HG02981 (cell line): Measurements from ENCODE around the gene STK32B.
"Not testable (repeated sequence)": the region's sequence is repeated elsewhere in the genome, so short reads cannot be mapped to it uniquely, and the experiment has no call there.

Source experiments
- ATAC-seq: cut with Tn5 transposase; IDR thresholded peaks from one replicate; pipeline ENCODE4 v1.9.1; 2021; ENCODE audit warnings: mild to moderate bottlenecking, moderate library complexity; ENCODE audit not compliant: unreplicated experiment

STK32B gene

DNA sequence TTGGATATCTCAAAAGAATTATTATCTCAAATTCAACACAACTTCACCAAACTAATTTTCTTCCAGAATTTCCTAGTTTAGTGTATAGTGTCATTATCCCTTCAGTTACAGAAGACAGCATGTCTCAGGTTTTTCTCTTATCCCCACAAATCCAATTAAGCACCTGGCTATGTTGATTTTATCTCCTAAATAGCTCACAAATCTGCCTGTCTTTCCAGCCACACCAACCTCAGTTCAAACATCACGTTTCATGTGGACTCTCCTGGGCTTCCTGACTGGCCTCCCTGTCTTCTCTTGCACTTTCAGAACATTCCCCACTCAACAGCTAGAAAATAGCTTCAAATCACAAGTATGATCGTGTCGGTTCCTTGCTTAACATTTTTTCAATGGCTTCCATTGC lies 14.8 kb downstream of the STK32B start:
- ATAC-seq: no peak

DNA sequence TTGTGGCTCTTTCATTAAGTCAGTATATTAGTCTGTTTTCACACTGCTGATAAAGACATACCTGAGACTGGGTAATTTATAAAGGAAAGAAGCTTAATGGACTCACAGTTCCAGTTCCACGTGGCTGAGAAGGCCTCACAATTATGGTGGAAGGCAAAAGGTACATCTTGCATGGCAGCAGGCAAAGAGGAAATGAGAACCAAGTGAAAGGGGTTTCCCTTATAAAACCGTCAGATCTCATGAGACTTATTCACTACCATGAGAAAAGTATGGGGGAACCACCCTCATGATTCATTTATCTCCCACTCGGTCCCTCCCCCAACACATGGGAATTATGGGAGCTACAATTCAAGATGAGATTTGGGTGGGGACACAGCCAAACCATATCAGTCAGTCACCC lies 15.7 kb downstream of the STK32B start:
- not testable (repeated sequence) for ATAC-seq

DNA sequence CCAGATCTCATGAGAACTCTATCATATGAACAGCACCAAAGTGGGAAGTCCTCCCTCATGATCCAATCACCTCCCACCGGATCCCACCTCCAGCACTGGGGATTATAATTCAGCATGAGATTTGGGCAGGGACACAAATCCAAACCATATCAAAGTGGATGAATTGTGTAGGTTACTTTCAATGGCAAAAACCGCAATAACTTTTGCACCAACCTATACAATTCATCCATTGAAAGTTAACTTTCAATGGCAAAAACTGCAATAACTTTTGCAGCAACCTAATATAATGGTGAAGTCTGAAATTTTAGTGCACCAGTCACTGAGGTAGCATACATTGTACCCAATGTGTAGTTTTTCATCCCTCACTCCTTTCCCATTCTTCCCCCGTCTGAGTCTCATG lies 16.6 kb downstream of the STK32B start:
- ATAC-seq: no peak

DNA sequence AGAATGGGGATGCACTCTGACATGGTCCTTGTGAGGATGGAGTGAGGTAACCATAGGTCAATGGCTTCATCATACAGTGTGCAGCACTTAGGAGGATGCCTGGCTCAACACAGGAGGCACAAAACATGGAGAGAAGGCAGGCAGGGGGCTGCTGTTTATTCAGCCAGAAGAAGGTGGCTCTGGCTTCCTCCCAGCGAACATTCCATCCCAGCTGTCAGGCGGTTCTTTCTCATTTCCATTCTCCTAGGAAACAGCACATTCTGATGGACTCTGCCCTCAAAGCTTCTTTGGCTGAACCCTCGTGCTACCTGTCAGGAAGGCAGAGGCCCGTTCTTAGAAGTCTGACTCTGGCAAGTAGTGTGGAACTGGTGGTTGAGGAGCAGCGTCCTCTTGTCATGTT lies 18.6 kb downstream of the STK32B start:
- no peak for ATAC-seq

DNA sequence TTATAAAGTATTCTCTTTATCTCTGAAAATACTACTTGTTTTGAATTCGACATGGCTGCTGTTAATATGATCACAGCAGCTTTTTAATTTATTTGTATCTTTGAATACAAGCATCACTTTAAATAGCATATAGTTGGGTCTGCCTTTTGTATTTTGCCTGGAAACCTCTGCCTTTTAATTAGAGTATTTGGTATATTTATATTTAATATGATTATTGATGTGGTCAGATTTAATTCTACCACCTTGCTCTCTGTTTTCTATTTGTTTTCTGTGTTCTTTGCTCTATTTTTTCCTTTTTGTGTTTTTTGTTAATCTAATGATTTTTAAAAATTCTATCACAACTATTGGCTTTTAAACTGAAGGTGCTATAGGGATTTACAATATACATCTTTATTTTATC lies 21.7 kb downstream of the STK32B start:
- no peak for ATAC-seq

DNA sequence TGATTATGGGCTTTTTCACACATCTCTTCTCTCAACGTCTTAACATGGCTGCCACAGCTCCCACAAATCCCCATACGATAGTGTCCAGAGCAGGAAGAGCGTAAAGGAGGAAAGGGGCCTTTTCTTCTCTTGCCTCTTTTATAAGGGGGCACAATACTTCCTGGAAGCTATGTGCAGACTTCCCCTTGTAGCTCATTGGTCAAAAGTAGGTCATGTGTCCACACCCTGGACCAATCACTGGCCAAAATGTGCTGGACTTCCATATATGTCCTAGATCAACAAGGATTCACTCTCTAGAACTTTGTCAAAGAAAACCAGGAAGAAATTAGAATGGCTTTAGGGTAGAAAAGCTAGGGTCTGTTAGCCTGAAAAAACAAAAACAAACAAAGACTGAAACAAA lies 26.7 kb downstream of the STK32B start:
- no peak for ATAC-seq

DNA sequence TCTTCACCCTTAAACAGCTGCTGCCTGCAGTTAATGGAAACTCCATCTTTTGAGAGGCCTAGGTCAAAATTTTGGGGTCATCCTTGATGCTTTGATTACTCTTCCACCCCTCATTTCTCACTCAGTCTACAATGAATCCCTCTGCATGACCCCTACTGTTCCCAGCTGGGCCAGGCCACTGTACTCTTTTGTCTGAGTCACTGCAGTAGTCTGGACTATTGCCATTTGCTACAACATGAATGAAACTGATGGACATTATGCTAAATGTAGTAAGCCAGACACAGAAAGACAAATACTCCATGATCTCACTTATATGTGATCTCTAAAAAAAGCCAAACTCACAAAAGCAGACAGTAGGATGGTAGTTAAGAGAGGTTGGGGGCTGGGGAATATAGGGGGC lies 28.3 kb downstream of the STK32B start:
- no peak for ATAC-seq

DNA sequence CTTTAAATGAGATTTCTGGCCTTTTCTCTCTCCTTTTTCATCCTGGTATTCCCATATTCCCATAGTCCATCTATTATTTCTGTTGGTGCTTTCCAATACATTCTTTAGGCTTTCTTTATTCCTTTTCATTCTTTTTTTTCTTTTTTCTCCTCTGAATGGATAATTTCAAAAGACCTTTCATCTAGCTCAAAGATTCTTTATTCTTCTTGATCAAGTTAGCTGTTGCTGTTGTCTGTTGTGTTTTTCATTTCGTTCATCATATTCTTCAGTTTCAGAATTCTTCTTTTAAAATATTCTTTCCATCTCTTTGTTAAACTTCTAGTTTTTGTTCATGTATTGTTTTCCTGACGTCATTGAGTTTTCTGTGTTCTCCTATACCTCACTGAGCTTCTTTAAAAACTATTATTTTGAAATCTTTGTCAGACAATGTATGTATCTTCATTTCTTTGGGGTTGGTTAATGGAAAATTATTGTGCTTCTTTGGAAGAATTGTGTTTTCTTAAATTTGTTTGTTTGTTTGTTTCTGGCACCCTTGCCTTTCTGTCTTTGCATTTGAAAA lies 30.2 kb downstream of the STK32B start:
- ATAC-seq: no peak

DNA sequence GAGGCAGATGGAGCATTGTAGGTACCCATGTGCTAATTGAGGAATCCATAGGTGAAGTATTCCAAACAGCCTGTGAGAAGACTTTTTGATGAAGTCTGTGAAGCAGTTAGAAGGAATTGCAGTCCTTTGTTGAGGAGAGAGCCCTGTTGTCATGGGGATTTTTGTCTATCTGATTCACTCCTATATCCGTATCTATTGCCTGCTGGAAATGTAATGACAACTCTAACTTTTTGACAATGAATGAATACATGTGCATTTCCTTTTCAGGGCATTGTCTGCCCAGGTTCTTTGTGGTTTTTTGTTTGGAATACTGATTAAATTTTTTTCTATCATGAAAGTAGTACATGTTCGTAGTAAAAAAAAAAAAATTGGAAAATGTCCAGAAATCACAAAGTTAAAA lies 31.1 kb downstream of the STK32B start:
- no peak for ATAC-seq

DNA sequence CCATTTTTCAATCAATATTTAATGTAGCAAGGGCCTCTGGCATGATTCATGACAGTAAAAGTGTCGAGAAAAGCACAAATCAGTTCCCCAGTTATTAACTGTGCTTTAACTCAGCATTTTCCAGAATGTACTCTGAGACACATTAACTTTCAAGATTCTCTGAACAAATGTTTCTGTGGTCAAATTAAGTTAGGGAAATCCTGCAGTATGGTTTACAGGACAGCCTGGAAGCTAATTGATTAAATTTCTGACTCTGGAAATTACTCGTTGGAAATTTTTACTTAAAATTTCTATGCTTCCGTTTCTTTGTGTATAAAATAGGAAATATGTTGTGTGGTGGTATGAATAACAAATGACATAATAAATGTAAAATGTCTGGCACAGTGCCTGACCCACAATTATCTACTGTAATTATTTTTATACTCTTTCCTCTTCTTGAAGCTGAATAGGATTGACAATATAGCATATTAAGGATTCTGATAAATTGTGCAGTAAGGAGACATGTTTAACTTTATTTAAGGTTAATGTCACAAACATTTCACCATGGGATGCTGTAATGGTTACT lies 33.7 kb downstream of the STK32B start:
- ATAC-seq: no peak

DNA sequence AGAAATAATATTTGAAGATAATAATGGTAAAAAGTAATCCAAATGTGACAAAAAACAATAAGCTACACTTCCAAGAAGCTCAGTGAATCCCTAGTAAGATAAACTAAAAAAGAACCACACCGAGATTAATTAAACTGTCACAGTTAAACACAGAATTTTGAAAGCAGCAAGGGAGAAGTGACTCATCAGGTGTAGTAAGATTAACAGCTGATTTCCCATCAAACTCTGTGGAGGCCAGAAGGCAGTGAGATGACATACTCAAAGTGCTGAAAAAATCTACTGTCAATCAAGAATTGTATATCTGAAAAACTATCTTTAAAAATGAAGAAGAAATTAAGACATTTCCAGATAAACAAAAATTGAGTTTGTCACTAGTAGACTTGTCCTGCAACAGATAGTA lies 35.3 kb downstream of the STK32B start:
- no peak for ATAC-seq

DNA sequence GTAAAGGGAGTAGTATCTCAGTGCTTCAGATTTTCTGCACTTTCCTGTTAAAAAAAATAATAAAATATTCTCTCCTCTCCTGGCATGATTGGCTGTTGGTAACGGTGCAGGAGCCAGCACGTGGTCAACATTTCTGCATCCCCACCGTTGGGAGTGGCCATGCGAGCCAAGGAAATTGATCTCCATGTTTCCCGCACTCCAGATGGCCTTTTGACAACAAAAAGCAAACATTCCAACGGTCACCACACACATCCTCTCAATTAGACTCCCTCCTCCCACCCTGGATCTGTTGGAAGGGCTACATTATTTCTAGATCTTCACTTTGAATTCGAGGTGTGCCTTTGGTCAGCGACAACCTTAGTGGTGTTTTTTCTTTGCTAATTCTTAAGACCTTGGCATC lies 45.0 kb downstream of the STK32B start:
- no peak for ATAC-seq

DNA sequence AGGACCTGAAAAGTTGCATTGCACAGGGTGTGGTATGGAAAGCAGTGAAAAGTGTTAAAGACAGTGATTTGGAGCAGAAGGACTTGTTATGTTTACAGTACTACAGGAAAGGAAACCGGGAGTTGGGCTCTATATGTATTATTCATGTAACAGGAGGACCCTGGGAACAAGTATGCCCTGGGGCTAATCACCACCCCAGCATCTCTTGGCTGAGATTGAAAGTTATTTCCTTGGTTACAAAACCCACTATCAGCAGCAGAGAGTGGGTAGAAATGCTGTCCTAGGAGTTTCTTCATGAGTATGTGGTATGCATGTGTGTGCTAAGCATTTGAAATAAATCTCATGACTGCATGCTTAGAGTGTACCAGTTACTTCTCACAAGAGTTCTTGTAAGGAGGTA lies 46.9 kb downstream of the STK32B start:
- ATAC-seq: no peak

DNA sequence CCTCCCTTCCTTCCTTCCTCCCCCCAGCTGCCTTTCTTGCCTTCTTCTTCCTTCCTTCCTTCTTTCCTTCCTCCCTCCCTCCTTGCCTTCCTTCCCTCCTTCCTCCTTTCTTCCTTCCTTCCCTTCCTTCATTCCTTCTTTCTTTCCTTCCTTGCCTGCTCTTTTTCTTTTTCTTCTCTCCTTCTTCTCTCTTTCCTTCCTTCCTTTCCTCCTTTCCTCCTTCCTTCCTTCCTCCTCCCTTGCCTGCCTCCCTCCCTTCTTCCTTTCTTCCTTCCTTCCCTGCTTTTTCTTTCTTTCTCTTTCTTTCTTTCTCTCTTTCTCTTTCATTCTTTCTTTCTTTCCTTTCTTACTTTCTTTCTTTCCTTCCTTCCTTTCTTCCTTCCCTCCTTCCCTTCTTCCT lies 49.1 kb downstream of the STK32B start:
- no peak for ATAC-seq

DNA sequence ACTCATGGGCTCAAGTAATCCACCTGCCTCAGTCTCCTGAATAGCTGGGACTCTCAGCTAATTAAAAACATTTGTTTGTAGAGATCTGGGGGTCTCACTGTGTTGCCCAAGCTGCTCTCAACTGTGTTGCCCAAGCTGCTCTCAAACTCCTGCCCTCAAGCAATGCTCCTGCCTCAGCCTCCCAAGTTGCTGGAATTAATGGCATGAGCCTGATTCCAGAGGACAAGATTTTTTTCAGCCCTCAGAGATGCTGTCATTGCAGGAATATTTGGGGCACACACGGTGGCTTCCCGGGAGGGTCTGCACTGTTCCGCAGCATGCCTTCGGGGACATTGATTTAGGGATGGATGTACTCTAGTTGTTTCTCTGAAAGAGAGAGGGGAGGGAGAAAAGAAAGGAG lies 49.7 kb downstream of the STK32B start:
- ATAC-seq: no peak

DNA sequence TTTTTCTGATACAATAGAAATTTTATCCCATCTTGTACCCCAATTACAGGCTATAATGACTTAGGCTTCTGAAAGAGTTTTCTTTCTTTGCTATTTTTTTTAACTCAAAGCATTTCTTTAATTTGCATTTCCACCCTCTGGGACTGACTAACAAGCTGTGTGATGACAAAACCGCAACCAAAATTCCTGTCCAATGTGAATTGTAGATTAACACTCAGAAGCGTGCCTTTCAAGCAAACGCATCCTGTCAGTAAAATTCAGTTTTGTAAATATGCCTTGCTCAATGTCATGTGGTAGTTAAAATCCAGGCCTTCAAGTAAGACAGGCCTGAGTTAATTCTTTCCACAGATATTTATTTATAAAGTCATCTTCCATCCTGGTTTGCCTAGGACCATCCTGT lies 50.3 kb downstream of the STK32B start:
- ATAC-seq: no peak

DNA sequence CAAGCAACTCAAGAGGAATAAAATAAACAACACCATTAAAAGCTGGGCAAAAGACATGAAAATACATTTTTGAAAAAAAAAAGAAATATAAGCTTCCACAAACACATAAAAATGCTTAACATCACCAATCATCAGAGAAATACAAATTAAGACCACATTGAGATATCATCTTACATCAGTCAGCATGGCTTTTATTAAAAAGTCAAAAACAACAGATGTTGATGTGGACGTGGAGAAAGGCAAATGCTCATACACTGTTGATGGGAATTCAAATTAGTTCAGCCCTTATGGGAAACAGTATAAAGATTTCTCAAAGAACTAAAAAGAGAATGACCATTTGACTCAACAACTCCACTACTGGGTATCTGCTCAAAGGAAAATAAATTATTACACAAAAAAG lies 59.6 kb downstream of the STK32B start:
- ATAC-seq: no peak

DNA sequence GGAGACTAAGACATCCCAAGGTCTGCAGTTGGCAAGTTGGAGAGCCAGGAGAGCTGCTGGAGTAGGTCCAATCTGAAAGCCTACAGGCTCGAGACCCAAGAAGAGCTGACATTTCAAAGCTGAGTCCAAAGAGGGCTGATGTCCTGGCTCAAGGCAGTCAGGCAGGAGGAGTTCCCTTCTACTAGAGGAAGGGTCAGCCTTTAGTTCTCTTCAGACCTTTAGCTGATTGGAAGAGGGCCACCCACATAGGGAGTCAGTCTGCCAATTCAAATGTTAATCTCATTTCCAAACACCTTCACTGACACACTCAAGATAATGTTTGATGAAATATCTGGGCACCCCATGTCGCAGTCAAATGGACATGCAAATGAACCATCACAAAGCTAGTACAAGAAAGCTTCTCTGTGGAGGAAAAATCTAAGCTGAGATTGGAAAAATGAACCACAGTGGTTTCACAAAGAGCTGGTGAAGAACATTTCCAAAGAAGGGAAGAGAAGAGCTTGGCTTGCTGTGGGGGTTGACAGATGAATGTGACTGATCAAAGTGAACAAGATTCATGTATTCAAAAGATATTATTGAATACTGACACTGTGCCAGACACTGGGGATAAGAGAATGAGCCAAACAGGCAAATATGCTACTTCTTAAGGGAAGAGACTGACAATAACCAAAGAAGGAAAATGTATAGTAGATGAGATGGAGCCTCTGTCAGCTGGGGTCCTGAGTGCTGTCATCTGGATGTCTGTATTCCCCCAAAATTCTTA lies 61.2 kb downstream of the STK32B start:
- ATAC-seq: no peak

DNA sequence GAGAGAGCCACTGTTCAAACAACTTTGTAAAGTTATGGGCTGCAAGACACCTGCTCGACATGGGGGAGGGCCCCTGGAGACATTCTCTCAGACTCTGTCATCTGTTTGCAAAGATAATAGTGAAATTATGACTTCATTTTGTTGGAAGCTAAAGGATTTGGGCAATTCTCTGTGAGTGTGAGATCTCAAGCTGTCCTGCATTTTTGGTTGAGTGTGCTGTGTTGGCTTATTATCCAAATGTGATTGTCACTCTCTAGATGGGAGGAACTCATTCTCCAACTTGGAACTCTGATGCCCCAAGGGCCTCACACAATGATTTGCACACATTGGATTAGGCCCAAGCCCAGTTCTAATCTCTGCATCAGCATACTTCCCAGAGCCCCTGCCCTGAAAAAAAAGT lies 63.7 kb downstream of the STK32B start:
- ATAC-seq: no peak

DNA sequence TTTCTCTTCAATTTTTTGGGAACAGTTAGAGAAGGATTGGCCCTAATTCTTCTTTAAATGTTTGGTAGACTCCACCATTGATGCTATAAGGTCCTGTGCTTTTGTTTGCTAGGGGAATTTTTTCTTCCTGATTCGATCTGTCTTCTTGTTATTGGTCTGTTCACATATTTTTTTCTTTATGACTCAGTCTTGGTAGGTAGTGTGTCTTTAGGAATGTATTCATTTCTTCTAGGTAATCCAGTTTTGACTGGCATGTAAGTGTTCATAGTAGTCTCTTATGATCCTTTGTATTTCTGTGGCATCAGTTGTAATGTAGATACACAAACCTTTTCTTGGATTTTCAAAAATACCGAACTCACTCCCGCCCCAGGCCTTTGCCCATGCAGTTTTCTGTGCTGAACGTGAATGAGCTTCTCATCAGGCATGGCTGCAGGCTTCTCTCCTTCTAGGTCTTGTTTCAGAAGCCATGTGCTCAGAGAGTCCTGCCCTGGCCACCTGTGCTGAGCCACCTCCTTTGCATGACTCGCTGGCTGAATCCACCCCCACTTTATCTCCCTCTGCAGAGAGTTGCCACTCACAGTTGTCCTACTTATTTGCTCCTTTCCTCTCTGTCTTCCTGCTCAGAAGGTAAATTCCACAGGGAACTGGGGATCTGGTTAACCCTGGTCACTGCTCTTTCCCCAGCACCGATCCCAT lies 67.0 kb downstream of the STK32B start:
- ATAC-seq: no peak

DNA sequence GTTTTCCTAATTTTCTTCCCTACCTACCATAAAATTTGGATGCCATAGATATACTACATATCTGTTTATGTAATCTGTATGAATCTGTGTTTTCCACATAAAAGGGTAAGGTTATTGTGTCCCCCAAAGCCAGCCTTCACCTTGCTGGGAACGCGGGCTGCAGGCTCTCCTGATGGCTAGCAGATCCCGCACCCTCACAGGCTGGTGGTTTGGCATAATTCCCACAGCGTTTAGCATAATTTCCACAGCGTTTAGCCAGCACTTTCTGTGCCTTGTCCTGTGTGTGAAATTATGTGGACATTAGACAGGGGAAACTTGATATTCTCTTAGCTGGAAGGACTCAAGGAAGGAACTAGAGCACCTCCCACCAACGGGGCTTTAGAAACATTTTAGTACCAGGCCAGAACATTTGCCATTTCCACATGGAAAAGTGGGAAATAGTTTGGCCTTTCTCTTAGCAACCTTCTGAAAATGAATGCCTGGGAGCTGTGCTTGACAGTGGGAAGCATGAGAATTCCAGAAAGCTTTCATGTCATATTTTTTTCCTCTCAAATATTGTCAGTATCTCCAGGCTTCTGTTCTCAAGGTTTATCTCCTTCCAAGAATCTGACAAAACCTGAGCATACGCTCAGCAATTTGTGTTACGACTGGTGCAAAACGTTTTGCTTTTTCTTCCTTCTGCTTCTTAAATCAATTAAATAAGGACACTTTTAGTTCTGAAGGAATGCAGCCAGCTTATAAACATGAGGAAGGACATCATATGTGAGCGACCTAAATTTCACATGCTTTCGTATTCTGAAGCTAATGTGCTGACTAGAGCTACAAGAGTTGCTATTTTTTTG lies 67.9 kb downstream of the STK32B start:
- no peak for ATAC-seq
